ENCODE data around the gene DLK1.

DNA sequence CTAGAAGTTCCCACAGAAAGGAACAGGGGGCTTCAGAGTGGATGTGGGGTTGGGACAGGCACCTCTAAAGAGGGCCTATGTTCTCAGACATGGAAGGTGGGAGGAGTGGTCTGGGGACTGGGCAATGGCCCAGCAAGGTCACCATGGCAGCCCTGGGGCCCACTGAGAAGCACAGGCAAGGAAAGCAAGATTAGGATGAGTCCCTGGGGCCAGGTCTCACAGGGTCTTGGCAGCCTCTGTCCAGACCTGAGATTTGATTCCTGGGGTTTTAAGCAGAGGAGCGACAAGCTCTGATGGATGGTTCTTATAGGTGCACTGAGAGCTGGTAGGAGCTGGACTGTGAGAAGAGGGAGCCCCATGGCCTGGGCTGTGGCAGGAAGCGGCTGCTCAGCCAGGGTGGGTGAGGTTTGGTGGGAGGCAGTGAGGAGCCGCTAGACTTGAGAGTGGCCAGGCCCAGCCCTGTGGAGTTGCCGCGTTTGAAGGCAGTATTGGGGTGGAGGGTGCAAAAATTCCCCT is 44.0 kb downstream of the DLK1 start:
- TF ChIP-seq CTCF (IDR thresholded peaks at IDR 0.05) (no peak), TAF1 (IDR thresholded peaks at IDR 0.05; ENCODE audit: borderline replicate concordance, low read depth, low read length) (no peak), MEF2A (IDR thresholded peaks at IDR 0.05; ENCODE audit: borderline replicate concordance, low read depth) (no peak), RCOR1 (IDR thresholded peaks at IDR 0.05; ENCODE audit: low read length) (no peak), SIN3A (IDR thresholded peaks at IDR 0.05; ENCODE audit: borderline replicate concordance, low read depth, low read length) (no peak), ELF1 (IDR thresholded peaks at IDR 0.05) (no peak), TEAD4 (IDR thresholded peaks at IDR 0.05; ENCODE audit: borderline replicate concordance, insufficient read depth) (no peak), NFIC (IDR thresholded peaks at IDR 0.05; ENCODE audit: borderline replicate concordance) (no peak), SMC3 (IDR thresholded peaks at IDR 0.05; ENCODE audit: low read depth, low read length) (no peak)

Measured in SK-N-SH (cell line).